GM23338 (cell line): ENCODE measurements around the gene UNKL.

Source experiments
- CREB1 ChIP-seq: fragments of 250-450 bp; sonication (Bioruptor Pico); IDR thresholded peaks from 2 replicates; pipeline ENCODE4 v1.5.0; 2020; ENCODE audit warnings: low read depth, mild to moderate bottlenecking, moderate library complexity
- EZH2 ChIP-seq: fragments of 200-600 bp; sonication (generic); IDR thresholded peaks from one replicate; pipeline ENCODE4 v1.8.0; 2017; ENCODE audit warnings: antibody characterized with exemption, mild to moderate bottlenecking, low read depth; ENCODE audit not compliant: unreplicated experiment
- EZH2phosphoT487 ChIP-seq: fragments of 200-600 bp; sonication (generic); IDR thresholded peaks from one replicate; pipeline ENCODE4 v1.8.1; 2018; ENCODE audit warnings: antibody characterized with exemption; ENCODE audit not compliant: unreplicated experiment
- POLR2AphosphoS5 ChIP-seq: IDR thresholded peaks from 2 replicates; pipeline ENCODE4 v1.6.1; 2016; ENCODE audit warnings: antibody characterized with exemption, low read depth
- REST ChIP-seq: IDR thresholded peaks from one replicate; pipeline ENCODE4 v1.6.1; 2018; ENCODE audit warnings: antibody characterized with exemption; ENCODE audit not compliant: unreplicated experiment
- TF ChIP-seq, protein P1 (sequence below), 2 experiments: fragments of 200-600 bp in 1 of 2; sonication (generic) in 1 of 2; conservative IDR thresholded peaks; 2 replicates each; pipeline versions ENCODE4 v1.5.1 to v1.6.1; 2016 to 2017; ENCODE audit warnings: antibody characterized with exemption in 2 of 2, low read depth in 2 of 2, mild to moderate bottlenecking in 2 of 2, moderate library complexity in 1 of 2

GRCh38 chr16:1316033-1316405 is 98.5 kb downstream of the UNKL start:
- TF ChIP-seq, protein P1, sequence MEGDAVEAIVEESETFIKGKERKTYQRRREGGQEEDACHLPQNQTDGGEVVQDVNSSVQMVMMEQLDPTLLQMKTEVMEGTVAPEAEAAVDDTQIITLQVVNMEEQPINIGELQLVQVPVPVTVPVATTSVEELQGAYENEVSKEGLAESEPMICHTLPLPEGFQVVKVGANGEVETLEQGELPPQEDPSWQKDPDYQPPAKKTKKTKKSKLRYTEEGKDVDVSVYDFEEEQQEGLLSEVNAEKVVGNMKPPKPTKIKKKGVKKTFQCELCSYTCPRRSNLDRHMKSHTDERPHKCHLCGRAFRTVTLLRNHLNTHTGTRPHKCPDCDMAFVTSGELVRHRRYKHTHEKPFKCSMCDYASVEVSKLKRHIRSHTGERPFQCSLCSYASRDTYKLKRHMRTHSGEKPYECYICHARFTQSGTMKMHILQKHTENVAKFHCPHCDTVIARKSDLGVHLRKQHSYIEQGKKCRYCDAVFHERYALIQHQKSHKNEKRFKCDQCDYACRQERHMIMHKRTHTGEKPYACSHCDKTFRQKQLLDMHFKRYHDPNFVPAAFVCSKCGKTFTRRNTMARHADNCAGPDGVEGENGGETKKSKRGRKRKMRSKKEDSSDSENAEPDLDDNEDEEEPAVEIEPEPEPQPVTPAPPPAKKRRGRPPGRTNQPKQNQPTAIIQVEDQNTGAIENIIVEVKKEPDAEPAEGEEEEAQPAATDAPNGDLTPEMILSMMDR (conservative IDR thresholded peaks at IDR 0.05; ENCODE audit: low read depth in 2 of 2): no peak
- no peak for TF ChIP-seq EZH2
- no peak for TF ChIP-seq EZH2phosphoT487
- no peak for TF ChIP-seq POLR2AphosphoS5
- TF ChIP-seq REST: no peak
- no peak for TF ChIP-seq CREB1 (CRISPR knock-in tag)
